HG03378 (cell line): Measurements from ENCODE around the gene TBC1D16.

Experiments used
- ATAC-seq: cut with Tn5 transposase; IDR thresholded peaks from one replicate; pipeline ENCODE4 v1.9.1; 2021; ENCODE audit warnings: mild to moderate bottlenecking, moderate library complexity; ENCODE audit not compliant: unreplicated experiment

The TBC1D16 gene

GRCh38 chr17:79916991-79917901 lies 118.4 kb downstream of the TBC1D16 start:
- ATAC-seq: no peak

- no peak for ATAC-seq
These were observed 119.2 kb downstream of the TBC1D16 start for GRCh38 chr17:79916506-79916905.

GRCh38 chr17:79915850-79916430 lies 119.7 kb downstream of the TBC1D16 start:
- ATAC-seq: no peak

GRCh38 chr17:79914813-79915740 lies 120.6 kb downstream of the TBC1D16 start:
- no peak for ATAC-seq

- ATAC-seq: no peak
These were observed 121.5 kb downstream of the TBC1D16 start for GRCh38 chr17:79913896-79914812.

GRCh38 chr17:79913451-79913850 lies 122.2 kb downstream of the TBC1D16 start:
- ATAC-seq: no peak

GRCh38 chr17:79912552-79913330 lies 122.9 kb downstream of the TBC1D16 start:
- no peak for ATAC-seq

GRCh38 chr17:79911430-79912399 lies 124.0 kb downstream of the TBC1D16 start:
- no peak for ATAC-seq

GRCh38 chr17:79910985-79911361 lies 124.7 kb downstream of the TBC1D16 start:
- no peak for ATAC-seq

- ATAC-seq: no peak
These were observed 126.6 kb downstream of the TBC1D16 start for GRCh38 chr17:79909121-79909520.

GRCh38 chr17:79907850-79908249 lies 127.8 kb downstream of the TBC1D16 start:
- ATAC-seq: no peak

- no peak for ATAC-seq
These were observed 128.4 kb downstream of the TBC1D16 start for GRCh38 chr17:79907217-79907715.

GRCh38 chr17:79905832-79906231 lies 129.8 kb downstream of the TBC1D16 start:
- ATAC-seq: no peak

- no peak for ATAC-seq
These were observed 130.8 kb downstream of the TBC1D16 start for GRCh38 chr17:79904865-79905264.

GRCh38 chr17:79902146-79902791 lies 133.4 kb downstream of the TBC1D16 start:
- no peak for ATAC-seq

GRCh38 chr17:79901131-79901530 lies 134.5 kb downstream of the TBC1D16 start:
- no peak for ATAC-seq

- no peak for ATAC-seq
These were observed 136.1 kb downstream of the TBC1D16 start for GRCh38 chr17:79899584-79899983.
